ENCODE measurements around the gene NXT1.

NXT1 gene

DNA sequence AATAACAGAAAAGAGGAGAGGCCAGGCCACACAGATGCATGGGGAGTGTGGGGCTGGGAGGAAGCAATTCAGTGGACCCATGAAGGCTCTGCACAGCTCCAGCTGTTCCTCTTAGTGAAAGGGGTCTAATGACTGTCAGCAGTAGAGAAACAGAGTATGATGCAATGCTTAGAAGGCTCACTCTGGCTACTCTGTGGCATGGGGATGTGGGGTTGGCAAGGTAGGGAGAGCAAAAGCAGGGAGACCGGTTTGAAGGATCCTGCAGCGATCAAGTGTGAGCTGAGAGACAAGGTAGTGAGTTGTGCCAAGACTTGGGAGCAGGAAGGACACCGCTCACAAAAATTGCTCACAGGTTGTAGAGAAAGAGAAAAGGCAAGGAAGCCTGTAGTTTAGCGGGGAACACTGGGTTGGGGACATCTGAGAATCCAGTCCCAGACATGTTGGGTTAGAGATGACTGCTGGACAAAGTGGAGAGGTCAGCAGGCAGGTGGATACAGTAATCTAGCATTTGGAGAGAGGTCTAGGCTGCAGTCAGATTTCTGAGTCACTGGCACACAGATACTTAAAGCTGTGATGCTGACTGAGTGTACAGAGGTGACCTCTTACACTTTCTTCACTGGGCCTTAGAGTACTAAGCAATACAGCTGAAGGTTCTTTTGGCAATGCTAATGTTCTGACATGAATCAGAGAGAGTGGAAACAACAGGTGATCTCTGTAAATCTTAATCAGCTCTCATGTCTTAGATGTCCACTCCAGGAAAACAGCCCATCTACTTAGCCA is 43.6 kb downstream of the NXT1 start:
- DNase-seq: no peak

DNA sequence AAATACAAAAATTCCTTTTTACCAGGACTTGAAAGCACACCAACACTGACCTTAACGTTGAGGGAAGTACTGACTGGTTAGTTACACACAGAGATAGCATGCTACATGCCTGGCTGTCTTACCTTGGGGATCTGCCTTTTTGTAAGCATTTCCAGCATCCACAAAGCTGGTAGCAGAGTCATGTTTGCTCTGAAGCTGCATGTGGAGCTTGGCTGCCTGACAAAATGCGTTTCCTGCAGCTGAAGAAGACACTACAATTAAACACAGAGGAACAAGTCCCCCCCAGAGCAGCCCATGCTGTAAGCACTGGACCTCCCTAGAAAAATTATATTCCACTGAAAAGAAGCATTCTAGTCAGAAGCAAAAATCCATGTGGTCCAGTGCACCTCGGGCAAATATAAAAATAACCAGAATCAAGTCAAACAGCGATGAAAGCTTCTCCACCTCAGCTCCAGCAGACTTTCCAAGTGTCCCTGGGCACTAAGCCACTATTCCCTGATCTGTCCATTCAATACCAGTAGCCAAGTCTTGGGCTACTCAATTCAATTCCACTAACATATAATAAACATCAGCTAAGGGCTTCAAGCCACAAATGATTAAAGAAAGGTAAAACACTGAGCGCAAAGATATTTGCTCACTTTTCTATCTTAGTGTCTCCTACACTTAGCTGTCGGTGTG is 46.5 kb downstream of the NXT1 start:
- DNase-seq: no peak

DNA sequence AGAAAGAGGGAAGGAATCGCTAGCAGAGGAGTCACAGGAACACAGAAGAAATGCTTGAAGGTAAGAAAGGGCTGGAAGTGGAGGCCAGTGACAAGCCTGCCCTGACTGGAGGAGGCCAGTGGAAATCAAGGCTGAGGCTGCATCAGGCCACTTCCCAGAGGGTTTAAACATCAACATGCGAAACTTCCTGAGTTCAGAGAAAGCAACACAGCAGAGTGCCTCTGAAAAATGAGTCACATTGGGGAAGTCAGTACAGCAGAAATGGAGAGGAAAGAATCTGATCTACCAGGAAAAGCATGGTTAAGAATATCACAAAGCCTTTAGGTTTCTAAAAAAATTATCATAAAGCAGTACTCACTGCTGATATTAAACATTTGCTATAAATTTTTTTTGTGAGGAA is 47.4 kb downstream of the NXT1 start:
- DNase-seq: no peak

DNA sequence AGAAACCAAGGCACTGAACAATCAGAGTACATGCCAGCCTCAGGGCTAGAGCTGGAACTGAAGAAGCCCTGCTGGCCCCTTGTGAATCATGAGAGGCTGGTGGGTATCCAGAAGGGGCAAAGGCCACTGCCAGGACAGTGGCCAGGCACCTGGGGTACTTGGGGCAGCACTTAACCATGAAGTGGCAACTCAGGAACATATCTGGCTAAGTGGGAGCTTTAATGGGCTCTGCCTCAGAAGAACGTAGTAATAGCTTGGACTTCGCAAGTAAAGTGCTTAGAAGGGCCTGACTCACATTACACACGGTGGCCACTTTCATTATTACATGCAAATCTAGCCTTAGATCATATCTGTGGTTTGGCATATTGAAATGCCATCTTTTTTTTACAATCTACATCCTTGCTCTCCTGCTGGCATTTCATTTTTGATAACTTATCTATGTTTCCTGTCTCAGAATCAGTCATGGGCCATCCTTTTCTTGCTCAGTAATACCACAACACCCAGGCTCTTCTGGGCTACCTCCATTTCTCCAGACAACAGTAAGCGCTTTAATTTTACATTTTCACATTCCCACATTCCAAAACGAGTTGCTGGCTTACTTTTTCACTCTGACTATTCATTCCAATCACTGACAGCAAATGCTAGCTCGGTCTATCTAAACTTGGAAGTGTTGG is 49.1 kb downstream of the NXT1 start:
- peak; percentile 33 for DNase-seq

DNA sequence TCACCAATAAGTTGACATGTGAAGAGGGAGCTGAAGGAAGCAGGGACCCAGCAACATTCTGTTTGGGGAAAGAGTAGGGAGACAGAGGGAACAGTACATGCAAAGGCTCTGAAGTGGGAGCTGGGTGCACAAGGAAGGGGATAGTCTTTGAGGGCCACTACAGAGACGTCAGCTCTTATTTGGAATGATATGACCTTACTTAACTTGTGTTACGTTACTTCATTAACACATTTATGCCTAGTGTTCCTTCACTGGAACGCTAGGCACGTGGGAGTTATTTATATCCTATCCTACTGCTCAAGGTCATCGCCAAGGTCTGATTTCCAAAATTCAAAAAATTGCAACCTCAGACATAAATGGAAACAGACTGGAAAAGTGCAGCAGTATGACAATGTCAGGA is 50.5 kb downstream of the NXT1 start:
- no peak for DNase-seq

DNA sequence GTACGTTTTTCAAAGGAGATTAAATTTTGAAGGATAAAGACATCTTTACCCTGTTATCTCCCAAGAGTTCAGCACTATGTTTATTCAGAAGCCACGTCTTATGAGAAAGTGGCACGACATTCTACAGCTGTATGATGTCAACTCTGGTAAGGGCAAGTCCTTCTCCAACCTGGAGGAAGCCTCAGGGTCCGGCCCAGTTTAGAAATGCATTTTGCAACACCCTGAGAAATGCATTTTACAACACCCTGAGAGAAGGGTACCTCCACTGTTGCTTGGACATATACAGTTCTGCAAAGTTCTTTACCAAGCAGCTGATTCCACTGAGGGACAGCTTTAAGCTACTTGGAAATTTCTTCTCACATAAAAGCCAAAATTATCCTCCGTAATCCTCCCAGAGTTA is 53.2 kb downstream of the NXT1 start:
- no peak for DNase-seq

DNA sequence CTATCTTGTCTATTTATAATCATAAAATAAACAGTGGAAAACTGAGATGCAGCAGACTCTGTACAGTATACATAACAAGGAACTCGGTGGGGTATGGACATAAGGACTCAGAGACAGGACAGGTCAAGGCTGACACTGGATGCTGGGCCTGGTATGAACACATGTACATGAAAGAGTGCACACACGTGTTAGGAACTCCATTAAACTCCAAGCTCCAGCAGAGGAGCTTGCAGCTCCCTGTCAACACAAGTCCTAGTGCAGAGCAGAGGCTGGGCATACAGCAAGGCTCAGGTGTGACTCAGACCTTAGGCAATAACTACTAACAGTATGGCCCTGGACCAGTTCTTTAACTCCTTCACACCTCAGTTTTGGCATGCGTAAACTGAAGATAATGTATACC is 53.6 kb downstream of the NXT1 start:
- DNase-seq: no peak

All from DMS79 treated with DMSO at 0.1 percent for 48 hours (cell line).